GM21786 (cell line): ENCODE results near the gene CBLB.
"Not testable (repeated sequence)": the region's sequence is repeated elsewhere in the genome, so short reads cannot be mapped to it uniquely, and the experiment has no call there.

Experiments
- ATAC-seq: cut with Tn5 transposase; IDR thresholded peaks from one replicate; pipeline ENCODE4 v1.9.1; 2021; ENCODE audit not compliant: unreplicated experiment

The CBLB gene

DNA sequence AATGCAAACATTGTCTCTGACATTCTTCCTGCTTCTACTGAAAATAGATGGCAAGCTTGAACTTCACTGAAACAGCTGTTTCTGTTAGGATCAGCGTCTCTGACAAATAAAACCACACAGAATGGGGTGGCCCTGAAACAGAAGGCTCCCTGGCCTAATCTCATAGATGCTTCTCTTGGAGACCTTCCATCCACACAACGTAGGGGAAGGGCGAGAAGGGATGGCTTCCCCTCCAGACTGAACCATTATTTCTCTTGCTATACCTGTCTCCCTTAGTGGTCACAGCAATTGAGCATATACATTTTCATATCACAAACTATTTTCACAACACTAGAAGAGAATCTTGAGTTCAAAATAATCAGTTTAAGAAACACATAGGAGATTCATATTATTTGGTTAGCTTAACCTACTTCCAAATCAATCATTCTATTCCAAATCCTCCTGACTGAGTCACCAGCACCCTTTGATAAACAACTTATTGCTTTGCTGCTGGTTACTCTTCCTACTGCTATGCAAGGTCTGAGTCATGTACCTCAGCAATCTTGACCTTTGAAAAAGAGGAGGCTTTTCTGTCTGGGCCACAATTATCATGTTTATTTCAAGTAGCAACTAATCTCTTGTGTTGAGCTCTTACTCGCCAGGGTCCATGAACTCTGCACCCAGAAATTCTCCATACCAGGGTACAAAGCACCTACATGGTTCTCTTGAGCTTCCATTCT is 45.5 kb downstream of the CBLB start:
- ATAC-seq = no peak

DNA sequence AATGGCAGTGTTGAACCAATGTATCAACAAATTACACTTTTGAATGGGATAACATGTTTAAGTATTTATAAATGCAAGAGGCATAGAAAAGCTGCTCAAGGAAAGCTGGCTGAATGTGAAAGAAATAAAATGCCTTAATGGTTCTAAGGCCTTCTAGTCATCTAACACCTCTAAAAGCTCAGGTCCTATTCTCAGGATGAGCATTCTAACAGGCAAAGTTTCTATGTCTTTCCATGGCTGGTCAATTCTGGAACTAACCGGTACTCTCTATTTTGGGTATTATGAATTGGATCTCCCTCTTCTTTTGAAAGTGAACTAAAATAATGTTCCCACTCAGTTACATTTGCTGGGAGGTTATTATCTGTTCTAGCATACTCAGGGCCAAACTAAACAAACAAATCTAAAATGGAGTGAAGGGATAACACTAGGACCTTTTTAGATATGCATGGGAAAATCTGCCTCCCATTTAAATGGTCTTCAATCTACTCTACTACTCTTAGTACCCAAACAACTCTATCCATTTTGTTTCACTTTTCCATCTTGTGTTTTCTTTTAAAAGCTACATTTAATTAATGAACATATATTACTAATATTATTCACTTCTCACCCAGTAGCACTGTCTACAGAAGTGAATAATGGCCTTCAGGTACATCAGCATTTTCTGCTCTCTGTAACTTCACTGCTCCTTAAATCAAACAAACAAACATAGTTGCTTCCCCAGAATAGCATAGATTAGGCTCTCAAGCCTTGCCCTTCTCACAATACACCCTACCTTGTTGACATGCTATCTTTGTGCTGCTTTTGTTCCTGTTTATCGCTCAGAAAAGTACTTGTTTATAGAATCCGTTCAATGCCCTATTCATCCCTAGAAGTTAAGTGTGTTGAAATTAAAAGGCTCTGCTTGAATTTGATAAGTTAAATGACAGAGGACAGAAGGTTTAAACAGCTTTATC is 46.4 kb downstream of the CBLB start:
- no peak for ATAC-seq

DNA sequence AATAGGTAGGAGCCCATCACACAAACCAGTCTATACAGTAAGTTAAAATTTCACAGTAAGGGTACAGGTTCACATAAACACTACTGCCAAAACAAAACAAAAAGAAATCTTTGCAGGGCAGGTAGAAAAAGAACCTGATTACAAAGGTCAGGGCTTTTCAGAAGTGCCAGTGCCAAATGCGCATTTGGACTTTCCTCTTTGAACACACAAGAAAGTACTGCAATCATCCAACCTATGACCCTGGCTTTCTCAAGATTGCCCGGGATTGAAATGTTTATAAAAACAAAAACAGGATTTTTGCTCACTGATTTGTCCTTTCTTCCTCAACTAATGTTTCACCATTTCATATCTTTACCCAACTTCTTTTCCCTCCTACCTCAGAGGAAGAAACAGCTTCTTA is 47.4 kb downstream of the CBLB start:
- ATAC-seq = no peak

DNA sequence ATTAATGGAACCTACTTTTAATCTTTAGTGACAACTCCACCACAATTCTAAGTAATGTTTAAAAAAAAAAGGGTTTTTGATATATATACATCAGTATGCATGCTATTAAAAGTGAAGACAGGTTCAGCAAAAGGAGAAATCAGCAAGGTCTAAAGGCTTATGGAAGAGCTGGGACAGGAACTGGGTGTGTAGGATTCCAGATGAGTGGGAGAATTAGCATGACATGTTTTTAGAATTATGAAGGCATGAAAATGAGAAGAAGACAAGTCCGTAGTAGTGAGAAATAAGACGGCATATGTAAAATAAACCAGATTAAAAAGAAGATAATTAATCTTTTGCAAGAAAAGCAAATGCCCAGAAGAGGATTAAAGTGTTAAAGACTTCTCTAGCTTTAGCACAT is 52.0 kb downstream of the CBLB start:
- no peak for ATAC-seq

DNA sequence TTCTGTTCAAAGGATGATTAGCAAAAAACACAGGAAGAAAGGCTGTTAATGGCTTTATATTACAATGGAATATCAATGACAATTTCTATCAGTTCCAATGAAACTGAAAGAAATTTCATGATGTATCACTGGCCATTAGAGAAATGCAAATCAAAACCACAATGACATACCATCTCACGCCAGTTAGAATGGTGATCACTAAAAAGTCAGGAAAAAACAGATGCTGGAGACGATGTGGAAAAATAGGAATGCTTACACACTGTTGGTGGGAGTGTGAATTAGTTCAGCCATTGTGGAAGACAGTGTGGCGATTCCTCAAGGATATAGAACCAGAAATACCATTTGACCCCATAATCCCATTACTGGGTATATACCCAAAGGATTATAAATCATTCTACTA is 53.5 kb downstream of the CBLB start:
- ATAC-seq = not testable (repeated sequence)

DNA sequence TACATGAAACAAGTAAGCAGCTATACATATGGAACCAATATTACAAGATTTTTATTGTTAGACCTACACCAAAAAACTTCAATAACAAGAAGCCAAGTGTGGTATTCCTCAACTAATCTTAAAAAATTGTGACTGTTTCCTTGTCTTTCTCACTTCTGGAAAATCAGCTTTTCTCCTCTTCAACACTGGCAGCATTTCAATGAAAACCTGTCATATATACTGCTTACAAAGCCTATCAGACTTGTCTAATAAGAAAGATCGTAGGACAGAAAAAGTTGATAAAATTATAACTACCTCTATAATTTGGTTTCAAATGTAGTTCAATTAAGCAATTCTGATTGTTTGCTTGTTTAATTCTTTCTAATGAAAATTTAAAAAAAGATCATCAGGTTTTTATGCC is 55.1 kb downstream of the CBLB start:
- no peak for ATAC-seq

DNA sequence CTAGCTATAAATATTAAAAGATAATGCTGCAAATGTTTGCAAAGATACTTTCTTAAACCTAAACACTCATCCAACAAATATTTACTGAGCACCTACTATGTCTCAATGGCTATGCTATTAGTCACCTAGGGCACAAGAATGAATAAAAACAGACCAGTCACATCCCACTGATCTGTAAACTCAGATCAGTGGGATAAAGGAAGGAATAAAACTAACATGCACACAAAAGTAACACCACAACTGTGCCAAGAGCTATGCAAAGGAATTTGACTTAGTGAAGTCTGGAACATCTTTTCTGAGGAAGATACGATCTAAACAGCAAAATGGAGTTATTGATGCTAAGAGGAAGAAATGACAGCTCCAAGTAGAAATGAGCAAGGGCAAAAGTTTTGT is 56.6 kb downstream of the CBLB start:
- ATAC-seq = no peak

DNA sequence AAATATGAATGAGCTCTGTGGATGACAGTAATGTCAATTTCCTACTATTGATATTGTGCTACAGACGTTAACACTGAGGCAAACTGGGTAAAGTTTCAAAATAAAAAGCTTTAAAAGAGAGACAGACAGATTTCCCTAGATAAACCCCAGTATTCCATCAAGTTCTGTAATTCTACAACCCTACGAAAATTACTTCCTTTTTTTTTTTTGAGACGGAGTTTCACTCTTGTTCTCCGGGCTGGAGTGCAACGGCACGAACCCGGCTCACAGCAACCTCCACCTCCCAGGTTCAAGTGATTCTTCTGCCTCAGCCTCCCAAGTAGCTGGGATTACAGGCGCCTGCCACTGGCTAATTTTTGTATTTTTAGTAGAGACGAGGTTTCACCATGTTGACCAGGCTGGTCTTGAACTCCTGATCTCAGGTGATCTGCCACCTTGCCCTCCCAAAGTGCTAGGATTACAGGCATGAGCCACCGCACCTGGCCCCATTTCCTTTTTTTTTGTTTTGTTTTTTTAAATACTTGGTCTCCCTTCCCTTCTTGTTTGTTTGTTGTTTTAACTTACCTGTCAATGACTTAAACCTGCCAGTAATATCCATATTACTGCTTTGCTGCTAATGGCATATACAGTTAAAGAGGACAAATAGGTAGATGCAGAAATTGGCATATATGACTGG is 57.2 kb downstream of the CBLB start:
- no peak for ATAC-seq

DNA sequence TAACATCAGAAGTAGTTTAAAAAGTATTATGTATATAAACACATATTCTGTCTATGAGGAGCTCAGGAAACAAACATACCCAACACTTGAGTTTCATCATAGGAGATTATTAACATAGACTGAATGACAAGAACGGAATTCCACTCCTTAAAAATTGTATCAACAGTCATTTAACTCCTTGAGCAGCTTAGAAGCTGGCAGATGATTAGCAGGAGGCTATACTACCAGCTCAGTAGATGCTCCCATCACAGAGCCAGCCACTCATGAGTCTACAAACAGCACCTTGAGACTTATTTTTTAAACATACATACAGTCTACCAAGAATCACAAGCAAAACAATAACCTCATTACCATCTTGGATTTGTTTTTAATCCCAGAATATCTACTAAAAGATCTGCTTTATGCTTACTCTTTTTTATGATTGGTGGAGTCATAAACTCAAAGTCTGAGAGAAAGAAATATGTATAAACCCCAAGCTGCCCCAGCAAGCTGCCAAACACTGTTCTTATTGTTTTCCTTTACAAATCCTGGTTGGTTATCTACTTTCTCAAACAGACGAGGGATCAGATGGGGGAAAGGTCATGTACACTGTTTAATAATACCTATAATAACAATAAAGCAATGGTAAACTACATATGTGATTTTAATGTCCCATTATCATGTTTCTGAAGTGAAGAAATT is 59.5 kb downstream of the CBLB start:
- no peak for ATAC-seq

DNA sequence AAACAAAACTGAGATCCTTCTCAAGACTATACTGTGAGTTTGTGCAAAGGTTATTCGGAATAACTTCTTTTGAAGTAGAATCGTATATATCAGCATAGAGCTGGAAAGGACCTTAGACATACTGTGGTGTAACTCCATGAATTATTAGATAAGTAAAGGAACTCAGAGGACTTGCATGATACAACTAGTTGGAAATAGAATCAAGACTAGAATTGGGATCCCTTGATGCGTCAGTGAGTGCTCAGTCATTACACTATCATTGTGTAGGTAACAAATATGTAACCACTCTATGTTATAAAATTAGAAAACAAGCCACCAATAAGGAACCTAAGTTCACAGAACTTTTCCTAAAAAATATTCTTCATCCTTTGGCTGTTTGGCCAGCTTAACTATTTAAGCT is 61.1 kb downstream of the CBLB start:
- no peak for ATAC-seq

DNA sequence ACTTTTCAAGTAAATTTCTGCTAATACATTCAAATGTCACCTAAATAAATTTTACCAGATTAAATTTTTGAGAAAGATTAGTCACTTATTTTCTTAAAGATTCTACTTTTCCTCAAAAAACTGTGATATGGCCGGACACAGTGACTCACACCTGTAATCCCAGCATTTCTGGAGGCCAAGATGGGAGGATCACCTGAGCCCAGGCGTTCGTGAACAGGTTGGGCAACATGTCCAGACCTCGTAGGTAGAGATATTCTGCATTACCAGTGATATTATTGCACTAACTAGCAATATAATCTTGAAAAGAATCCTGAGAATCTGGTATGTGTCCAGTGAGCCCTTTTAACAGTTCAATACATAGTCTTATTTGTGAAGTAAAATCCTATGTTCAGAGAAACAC is 61.7 kb downstream of the CBLB start:
- ATAC-seq = no peak

DNA sequence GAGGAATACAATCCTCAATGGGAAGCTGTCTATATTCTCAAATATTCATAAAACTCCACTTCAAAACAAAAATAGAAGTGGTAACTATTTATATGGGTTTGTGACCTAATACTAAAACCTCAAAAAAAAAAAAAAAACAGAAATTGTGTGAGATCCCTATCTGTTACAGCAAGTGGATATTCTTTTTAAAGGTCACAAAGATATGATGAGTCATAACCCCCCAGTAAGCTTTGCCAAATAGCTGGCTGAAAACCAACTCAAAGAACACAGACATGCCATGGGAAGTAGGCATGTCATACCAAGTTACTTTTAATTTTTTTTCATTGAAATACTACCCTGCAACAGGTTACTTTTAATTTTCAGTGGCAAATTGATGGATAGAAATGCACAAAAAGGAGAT is 62.5 kb downstream of the CBLB start:
- ATAC-seq = peak; percentile 37

DNA sequence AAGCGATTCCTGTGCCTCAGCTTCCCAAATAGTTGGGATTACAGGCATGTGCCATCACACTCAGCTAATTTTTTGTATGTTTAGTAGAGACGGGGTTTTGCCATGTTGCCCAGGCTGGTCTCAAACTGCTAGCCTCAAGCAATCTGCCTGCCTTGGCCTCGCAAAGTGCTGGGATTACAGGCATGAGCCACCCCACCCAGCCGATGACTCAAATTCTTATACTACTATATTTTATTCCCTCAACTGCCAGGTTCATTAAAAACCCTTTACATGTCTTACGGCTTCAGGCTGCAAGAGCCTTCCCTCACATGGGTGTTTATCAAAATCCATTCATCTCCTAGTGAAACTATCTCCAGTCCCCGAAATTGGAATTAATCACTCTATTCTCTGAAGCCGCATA is 63.4 kb downstream of the CBLB start:
- no peak for ATAC-seq

DNA sequence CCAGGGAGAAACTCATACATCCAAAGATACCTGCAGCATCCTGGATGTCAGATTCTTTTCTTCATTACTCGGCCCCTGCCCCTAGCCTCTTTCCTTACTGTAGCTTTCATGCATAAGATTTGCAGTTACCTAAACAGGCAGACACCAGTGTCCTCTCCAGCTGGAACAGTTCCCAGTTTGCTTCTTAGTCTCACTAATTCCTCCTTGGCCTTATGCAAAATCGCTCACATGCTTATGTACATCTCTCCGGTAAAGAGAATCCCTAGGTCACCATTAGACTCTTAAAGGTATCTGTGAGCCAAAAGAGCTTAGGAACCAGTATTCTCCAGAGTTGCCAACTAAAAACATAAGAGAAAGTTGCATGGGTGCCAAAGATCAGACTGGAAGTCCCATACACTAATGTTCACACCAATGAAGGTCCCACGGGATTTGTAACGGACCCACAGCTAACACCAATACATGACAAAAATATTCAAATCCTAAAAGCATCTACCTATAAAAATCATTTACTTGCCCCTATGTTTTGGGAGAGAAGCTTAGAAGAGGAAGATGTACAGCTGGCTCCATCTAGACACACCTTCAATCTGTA is 66.6 kb downstream of the CBLB start:
- ATAC-seq = peak; percentile 28

DNA sequence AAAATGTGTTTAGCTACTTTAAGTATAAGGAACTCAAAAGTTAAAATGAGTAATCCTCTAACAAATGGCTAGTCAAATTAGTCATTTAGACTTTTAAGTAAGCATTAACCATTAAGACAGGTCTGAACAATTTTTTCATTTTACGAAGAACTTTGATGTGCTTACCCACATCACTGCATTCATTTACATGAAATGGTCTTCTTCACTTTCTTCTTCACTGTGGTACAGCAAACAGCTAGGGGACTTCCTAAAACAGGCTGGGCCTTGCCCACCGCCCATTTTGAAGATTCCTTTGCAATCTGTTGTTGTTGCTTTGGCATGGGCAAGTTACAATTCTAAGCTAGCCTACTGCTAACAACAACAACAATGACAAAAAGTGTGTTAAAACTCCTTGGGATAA is 67.4 kb downstream of the CBLB start:
- ATAC-seq = no peak

DNA sequence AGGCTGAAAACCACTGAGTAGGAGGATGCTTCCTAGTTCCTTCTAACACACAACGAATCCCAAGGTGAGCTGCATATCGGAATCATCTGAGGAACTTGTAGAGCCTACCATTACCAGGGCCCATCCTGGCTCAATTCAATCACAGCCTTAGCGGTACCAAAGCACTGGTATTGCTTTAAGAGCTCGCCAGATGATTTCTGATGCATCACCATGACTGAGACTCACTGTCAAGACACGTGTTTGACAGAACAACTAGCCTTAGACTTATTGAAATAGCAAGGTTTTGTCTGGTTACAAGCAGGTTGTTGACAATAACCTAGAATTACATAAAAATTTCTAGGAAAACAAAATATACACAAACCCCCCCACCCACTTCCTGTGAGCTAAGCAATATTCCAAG is 68.5 kb downstream of the CBLB start:
- no peak for ATAC-seq

DNA sequence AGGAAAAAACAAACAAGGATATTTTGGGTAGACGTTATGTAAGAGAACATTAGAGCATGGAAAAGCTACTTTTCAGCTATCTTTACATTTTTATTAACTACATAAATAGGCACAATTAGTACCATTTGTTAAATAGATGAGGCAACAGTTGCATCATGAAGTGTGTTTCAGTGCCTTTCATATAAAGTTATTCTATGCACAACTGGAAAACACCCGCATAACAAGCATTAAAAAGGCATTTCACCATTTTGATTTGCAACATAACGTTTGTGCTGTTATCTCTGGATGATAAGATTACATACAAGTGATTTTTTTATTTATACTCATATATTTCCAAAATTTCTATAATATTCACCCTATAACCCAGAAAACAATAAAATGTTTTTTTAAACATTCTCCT is 69.5 kb downstream of the CBLB start:
- ATAC-seq = no peak

DNA sequence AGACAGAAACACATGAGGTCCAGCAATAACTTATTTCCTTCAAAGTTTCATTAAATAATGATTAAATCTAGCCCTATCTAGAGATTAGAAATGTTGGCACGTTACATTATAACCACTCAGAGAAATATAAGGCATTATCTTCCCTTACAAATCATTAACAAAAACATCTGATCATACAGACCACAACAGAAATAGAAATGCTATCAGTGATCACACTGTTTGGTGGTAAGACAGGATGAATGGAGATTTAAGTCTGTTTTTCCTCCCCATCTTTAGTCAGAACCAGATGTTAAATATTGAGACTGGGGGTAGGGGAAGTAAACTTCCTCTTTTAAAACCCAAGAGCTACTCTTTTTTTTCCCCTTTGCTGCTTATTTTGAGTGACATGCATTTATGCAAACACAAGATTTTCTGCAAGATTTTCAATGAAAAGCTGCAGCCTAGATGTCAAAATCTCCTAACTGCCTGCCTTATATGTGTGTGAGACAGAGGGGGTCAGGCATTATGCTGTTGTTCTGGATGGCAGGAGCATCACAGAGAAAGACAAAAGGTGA is 70.4 kb downstream of the CBLB start:
- ATAC-seq = peak; percentile 77

DNA sequence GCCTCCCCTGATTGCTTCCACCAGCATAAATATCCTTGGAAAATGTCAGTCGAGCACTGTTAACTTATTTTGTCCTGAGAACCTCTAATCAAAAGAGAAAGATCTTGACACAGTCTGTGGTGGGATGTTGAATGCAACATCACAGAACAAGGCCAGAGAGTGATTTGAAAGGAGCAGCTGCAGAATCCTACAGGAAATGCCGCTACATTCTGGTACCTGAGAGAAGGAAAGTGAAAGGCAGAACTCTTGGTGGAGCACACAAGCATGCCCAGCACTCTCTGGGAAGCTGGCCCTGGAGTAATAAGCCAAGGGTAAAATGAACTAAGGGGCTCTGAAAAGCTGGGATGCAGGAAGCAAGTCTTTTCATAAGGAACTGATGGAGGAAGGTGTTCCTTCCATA is 75.8 kb downstream of the CBLB start:
- ATAC-seq = no peak

DNA sequence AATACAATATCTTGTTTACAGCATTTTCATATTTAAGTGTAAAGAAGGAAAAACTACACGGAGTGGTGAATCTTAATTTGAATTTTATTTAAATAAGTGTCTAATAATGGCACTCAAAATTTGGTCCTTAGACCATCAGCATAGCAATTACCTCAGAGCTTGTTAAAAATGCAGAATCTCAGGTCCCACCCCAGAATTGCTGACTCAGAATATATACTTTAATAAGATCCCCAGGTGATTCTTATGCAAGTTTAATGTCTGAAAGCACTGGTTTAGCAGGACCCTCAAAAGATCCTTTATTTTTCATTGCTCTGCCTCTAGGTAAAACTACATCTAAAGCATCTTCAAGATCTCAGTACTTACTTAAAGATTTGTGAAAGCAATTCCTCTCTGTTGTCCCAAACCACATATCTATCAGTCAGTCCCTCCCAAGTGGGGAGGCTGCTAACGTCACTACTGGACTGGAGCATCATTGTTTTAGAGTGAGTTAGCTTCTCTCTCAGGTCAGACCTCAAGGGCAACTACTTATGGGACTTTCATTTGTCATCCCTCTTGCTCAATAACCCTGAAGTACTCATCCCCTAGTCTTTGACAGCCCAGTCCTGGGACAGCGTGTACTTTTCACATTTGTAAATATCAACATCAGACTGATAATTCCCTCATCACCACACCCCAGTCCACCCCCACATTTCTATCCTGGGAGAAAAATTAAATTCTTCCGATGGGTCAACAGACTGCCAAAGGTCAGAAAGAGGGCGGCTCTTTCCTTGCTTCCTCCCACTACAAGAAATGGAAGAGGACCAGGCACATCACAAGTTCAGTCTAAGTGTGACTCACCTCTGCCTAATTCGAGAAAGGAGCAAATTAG is 76.7 kb downstream of the CBLB start:
- ATAC-seq = no peak
